Measurements from ENCODE around the gene PLXNC1.

Gene PLXNC1

GRCh38 chr12:94135896-94136295, 12.5 kb upstream of the PLXNC1 start:
- DNase-seq: no peak

GRCh38 chr12:94139816-94140215, 8.6 kb upstream of the PLXNC1 start:
- peak; percentile 43 for DNase-seq

GRCh38 chr12:94140556-94140955, 7.8 kb upstream of the PLXNC1 start:
- DNase-seq: peak; percentile 74

GRCh38 chr12:94141004-94141764, 7.2 kb upstream of the PLXNC1 start:
- DNase-seq: peak; percentile 44

- no peak for DNase-seq
Observed at GRCh38 chr12:94141892-94142291, 6.5 kb upstream of the PLXNC1 start.

- no peak for DNase-seq
Observed at GRCh38 chr12:94143438-94143837, 4.9 kb upstream of the PLXNC1 start.

- no peak for DNase-seq
Observed at GRCh38 chr12:94143951-94144350, 4.4 kb upstream of the PLXNC1 start.

GRCh38 chr12:94144781-94145180, 3.6 kb upstream of the PLXNC1 start:
- DNase-seq: no peak

GRCh38 chr12:94145191-94145983, 3.0 kb upstream of the PLXNC1 start:
- DNase-seq: peak; percentile 47

- peak; percentile 37 for DNase-seq
Observed at GRCh38 chr12:94146166-94146936, 2.0 kb upstream of the PLXNC1 start.

GRCh38 chr12:94147387-94147990, 888 bp upstream of the PLXNC1 start:
- DNase-seq: no peak

- DNase-seq: no peak
Observed at GRCh38 chr12:94148739-94149118, 352 bp downstream of the PLXNC1 start.

GRCh38 chr12:94149119-94149780, 873 bp downstream of the PLXNC1 start:
- DNase-seq: peak; percentile 78

- peak; percentile 71 for DNase-seq
Observed at GRCh38 chr12:94149781-94150239, 1.4 kb downstream of the PLXNC1 start.

GRCh38 chr12:94150240-94151121, 2.1 kb downstream of the PLXNC1 start:
- DNase-seq: peak; percentile 71

- no peak for DNase-seq
Observed at GRCh38 chr12:94151582-94151981, 3.2 kb downstream of the PLXNC1 start.

- no peak for DNase-seq
Observed at GRCh38 chr12:94152292-94153078, 4.1 kb downstream of the PLXNC1 start.

GRCh38 chr12:94157181-94157580, 8.8 kb downstream of the PLXNC1 start:
- no peak for DNase-seq

GRCh38 chr12:94157981-94158411, 9.6 kb downstream of the PLXNC1 start:
- DNase-seq: no peak

- no peak for DNase-seq
Observed at GRCh38 chr12:94158666-94159065, 10.3 kb downstream of the PLXNC1 start.
